SK-N-SH (cell line): ENCODE results near the gene KBTBD4. TPM values are rescaled to one million over a fixed set of nuclear protein-coding genes. Genes with fewer than 3 reads are reported as not detected.

Experiments
- CTCF ChIA-PET: fragments of 300-600, 350-600 bp; formaldehyde crosslinking; extraction: SDS; loops from one replicate; lab custom pipeline; 2021; lab: Yijun Ruan, JAX
- POLR2A ChIA-PET: fragments of 350-600 bp; sonication (Branson Sonifier 250); formaldehyde crosslinking; extraction: SDS; loops from one replicate; lab custom pipeline; 2020; ENCODE audit warnings: antibody characterized with exemption, inconsistent platforms; lab: Yijun Ruan, JAX
- DNase-seq: peaks from one replicate; pipeline ENCODE4 v3.0.0; 2012
- H2AFZ ChIP-seq: fragments of 200-600 bp; sonication (generic); 2 replicates; pipeline ENCODE4 v1.8.1; 2016; ENCODE audit warnings: antibody characterized with exemption, mild to moderate bottlenecking, low read depth
- H3F3A ChIP-seq: fragments of 200-600 bp; sonication (generic); replicated peaks from 2 replicates; pipeline ENCODE3; 2016; ENCODE audit warnings: antibody characterized with exemption, mild to moderate bottlenecking; ENCODE audit not compliant: insufficient read depth
- H3K27ac ChIP-seq, 2 experiments: fragments of 200-500 bp in 1 of 2; fragments of 200-600 bp in 1 of 2; sonication (Bioruptor generic) in 1 of 2; sonication (generic), shearing (Covaris generic) in 1 of 2; 2 replicates each; pipeline versions ENCODE4 v1.5.1 to v1.6.1; 2014 to 2016; ENCODE audit warnings: low read depth in 2 of 2, inconsistent platforms in 1 of 2, low read length in 1 of 2, mild to moderate bottlenecking in 1 of 2, mixed read lengths in 1 of 2
- H3K27me3 ChIP-seq: fragments of 200-600 bp; sonication (generic), shearing (Covaris generic); 2 replicates; pipeline ENCODE4 v1.6.1; 2016; ENCODE audit warnings: mixed run types; ENCODE audit not compliant: insufficient read depth
- H3K36me3 ChIP-seq, 2 experiments: fragments of 200-500 bp in 1 of 2; fragments of 200-600 bp in 1 of 2; sonication (Bioruptor generic) in 1 of 2; sonication (generic) in 1 of 2; replicated peaks in 1 of 2; 2 replicates each; pipeline versions ENCODE3 to v1.5.1; 2014 to 2016; ENCODE audit warnings: low read length in 1 of 2, mild to moderate bottlenecking in 1 of 2; ENCODE audit not compliant: insufficient read depth in 2 of 2, control insufficient read depth in 1 of 2
- H3K4me1 ChIP-seq, 2 experiments: fragments of 200-500 bp in 1 of 2; fragments of 200-600 bp in 1 of 2; sonication (Bioruptor generic) in 1 of 2; sonication (generic), shearing (Covaris generic) in 1 of 2; 2 replicates each; pipeline versions ENCODE4 v1.5.1 to v1.6.1; 2014 to 2016; ENCODE audit warnings: low read depth in 1 of 2, low read length in 1 of 2, mixed run types in 1 of 2; ENCODE audit not compliant: insufficient read depth in 2 of 2, control insufficient read depth in 1 of 2
- H3K4me2 ChIP-seq: fragments of 200-600 bp; sonication (generic), shearing (Covaris generic); 2 replicates; pipeline ENCODE4 v1.6.1; 2017; ENCODE audit warnings: mixed run types
- H3K4me3 ChIP-seq, 2 experiments: fragments of 200-500 bp in 1 of 2; fragments of 200-600 bp in 1 of 2; sonication (Bioruptor generic) in 1 of 2; sonication (generic), shearing (Covaris generic) in 1 of 2; 2 replicates each; pipeline versions ENCODE4 v1.5.1 to v1.8.1; 2014 to 2016; ENCODE audit warnings: low read depth in 2 of 2, inconsistent platforms in 1 of 2, low read length in 1 of 2, mild to moderate bottlenecking in 1 of 2, mixed read lengths in 1 of 2, moderate library complexity in 1 of 2
- H3K79me2 ChIP-seq: fragments of 200-600 bp; sonication (generic); 2 replicates; pipeline ENCODE4 v1.8.1; 2017; ENCODE audit warnings: mild to moderate bottlenecking; ENCODE audit not compliant: insufficient read depth
- H3K9ac ChIP-seq: fragments of 200-600 bp; sonication (generic); 2 replicates; pipeline ENCODE4 v1.6.1; 2017; ENCODE audit warnings: mixed run types
- H3K9me2 ChIP-seq: fragments of 200-600 bp; sonication (generic); 2 replicates; pipeline ENCODE4 v1.6.1; 2017; ENCODE audit warnings: mixed run types
- H3K9me3 ChIP-seq: fragments of 200-600 bp; sonication (generic); 2 replicates; pipeline ENCODE4 v1.6.1; 2017; ENCODE audit warnings: mixed run types, mild to moderate bottlenecking, moderate library complexity
- H4K20me1 ChIP-seq: fragments of 200-600 bp; sonication (generic); 2 replicates; pipeline ENCODE4 v1.6.1; 2017; ENCODE audit warnings: mild to moderate bottlenecking, mixed run types; ENCODE audit not compliant: insufficient read depth
- CTCF ChIP-seq: fragments of 200-600 bp; sonication (generic); IDR thresholded peaks from 2 replicates; pipeline ENCODE4 v1.6.1; 2017; ENCODE audit warnings: antibody characterized with exemption, mild to moderate bottlenecking, moderate library complexity
- EZH2phosphoT487 ChIP-seq: fragments of 200-600 bp; sonication (generic); IDR thresholded peaks from 2 replicates; pipeline ENCODE4 v1.6.1; 2017; ENCODE audit warnings: low read depth, mixed run types, mild to moderate bottlenecking, antibody characterized with exemption, moderate library complexity, borderline replicate concordance
- FOXM1 ChIP-seq: IDR thresholded peaks from 2 replicates; pipeline ENCODE4 v1.4.0; 2012; ENCODE audit warnings: low read depth, mild to moderate bottlenecking
- JUND ChIP-seq: IDR thresholded peaks from 2 replicates; pipeline ENCODE4 v1.4.0; 2012
- PBX3 ChIP-seq: IDR thresholded peaks from 2 replicates; pipeline ENCODE4; 2012
- POLR2AphosphoS5 ChIP-seq: IDR thresholded peaks from 2 replicates; pipeline ENCODE4 v1.6.1; 2012; ENCODE audit warnings: low read depth, low read length
- RAD21 ChIP-seq: IDR thresholded peaks from 2 replicates; pipeline ENCODE4 v1.6.1; 2012; ENCODE audit warnings: mild to moderate bottlenecking, low read length
- RCOR1 ChIP-seq: fragments of 150-350 bp; IDR thresholded peaks from 2 replicates; pipeline ENCODE4 v1.6.1; 2017; ENCODE audit warnings: antibody characterized with exemption, low read length
- SMC3 ChIP-seq: IDR thresholded peaks from 2 replicates; pipeline ENCODE4 v1.6.1; 2012; ENCODE audit warnings: low read depth, low read length, improper control_type of control experiment
- TAF1 ChIP-seq: IDR thresholded peaks from 2 replicates; pipeline ENCODE4 v1.6.1; 2012; ENCODE audit warnings: low read depth, mild to moderate bottlenecking, low read length, moderate library complexity, borderline replicate concordance
- USF1 ChIP-seq: IDR thresholded peaks from 2 replicates; pipeline ENCODE4 v1.4.0; 2012; ENCODE audit warnings: low read depth, borderline replicate concordance
- WGBS: methylation state at CpG from one replicate; pipeline ENCODE4 v1.1.6; 2017; ENCODE audit warnings: low lambda C conversion rate; 5-methylcytosine and 5-hydroxymethylcytosine counted together
- polyA plus RNA-seq, 3 experiments: library from polyadenylated mRNA; depleted of rRNA; stranded (reverse); fragments of >200 nt; gene quantifications; 2 replicates each; pipeline ENCODE4 v1.2.3, GENCODE V29; 2012
- TF ChIP-seq, protein P1 (sequence below): IDR thresholded peaks from 2 replicates; pipeline ENCODE4 v1.6.1; 2012; ENCODE audit warnings: mild to moderate bottlenecking, low read depth, low read length, moderate library complexity
- TF ChIP-seq, protein P2 (sequence below): fragments of 150-350 bp; IDR thresholded peaks from 2 replicates; pipeline ENCODE4 v1.6.1; 2016; ENCODE audit warnings: mild to moderate bottlenecking, low read depth, low read length
- TF ChIP-seq, protein P3 (sequence below): IDR thresholded peaks from 2 replicates; pipeline ENCODE4 v1.4.0; 2012; ENCODE audit warnings: low read depth

Gene KBTBD4
- polyA plus RNA-seq, 1 of the 3 experiments (the other 2 are of a cell fraction) = 16.8 TPM

- H3F3A ChIP-seq = peaks cover 30% of the 10 kb centered on the region
- H3K4me2 ChIP-seq = peak overlapping the region; percentile 19; the same call in 1 of the 2 replicates
- H3K36me3 ChIP-seq = peaks cover 0 to 40% of the 10 kb centered on the region in 2 experiments
- no peaks in the 10 kb centered on the region for H3K27me3 ChIP-seq
- peaks cover 2 to 60% of the 10 kb centered on the region in 2 experiments; a peak in 3 of 4 replicates for H3K4me1 ChIP-seq
- TF ChIP-seq JUND (no peak), EZH2phosphoT487 (no peak), USF1 (no peak), POLR2AphosphoS5 (no peak), CTCF (no peak), RCOR1 (no peak), RAD21 (no peak), PBX3 (no peak), SMC3 (no peak), FOXM1 (no peak), TAF1 (no peak)
- TF ChIP-seq, protein P1, sequence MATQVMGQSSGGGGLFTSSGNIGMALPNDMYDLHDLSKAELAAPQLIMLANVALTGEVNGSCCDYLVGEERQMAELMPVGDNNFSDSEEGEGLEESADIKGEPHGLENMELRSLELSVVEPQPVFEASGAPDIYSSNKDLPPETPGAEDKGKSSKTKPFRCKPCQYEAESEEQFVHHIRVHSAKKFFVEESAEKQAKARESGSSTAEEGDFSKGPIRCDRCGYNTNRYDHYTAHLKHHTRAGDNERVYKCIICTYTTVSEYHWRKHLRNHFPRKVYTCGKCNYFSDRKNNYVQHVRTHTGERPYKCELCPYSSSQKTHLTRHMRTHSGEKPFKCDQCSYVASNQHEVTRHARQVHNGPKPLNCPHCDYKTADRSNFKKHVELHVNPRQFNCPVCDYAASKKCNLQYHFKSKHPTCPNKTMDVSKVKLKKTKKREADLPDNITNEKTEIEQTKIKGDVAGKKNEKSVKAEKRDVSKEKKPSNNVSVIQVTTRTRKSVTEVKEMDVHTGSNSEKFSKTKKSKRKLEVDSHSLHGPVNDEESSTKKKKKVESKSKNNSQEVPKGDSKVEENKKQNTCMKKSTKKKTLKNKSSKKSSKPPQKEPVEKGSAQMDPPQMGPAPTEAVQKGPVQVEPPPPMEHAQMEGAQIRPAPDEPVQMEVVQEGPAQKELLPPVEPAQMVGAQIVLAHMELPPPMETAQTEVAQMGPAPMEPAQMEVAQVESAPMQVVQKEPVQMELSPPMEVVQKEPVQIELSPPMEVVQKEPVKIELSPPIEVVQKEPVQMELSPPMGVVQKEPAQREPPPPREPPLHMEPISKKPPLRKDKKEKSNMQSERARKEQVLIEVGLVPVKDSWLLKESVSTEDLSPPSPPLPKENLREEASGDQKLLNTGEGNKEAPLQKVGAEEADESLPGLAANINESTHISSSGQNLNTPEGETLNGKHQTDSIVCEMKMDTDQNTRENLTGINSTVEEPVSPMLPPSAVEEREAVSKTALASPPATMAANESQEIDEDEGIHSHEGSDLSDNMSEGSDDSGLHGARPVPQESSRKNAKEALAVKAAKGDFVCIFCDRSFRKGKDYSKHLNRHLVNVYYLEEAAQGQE = no peak
- TF ChIP-seq, protein P2, sequence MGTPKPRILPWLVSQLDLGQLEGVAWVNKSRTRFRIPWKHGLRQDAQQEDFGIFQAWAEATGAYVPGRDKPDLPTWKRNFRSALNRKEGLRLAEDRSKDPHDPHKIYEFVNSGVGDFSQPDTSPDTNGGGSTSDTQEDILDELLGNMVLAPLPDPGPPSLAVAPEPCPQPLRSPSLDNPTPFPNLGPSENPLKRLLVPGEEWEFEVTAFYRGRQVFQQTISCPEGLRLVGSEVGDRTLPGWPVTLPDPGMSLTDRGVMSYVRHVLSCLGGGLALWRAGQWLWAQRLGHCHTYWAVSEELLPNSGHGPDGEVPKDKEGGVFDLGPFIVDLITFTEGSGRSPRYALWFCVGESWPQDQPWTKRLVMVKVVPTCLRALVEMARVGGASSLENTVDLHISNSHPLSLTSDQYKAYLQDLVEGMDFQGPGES = no peak
- TF ChIP-seq, protein P3, sequence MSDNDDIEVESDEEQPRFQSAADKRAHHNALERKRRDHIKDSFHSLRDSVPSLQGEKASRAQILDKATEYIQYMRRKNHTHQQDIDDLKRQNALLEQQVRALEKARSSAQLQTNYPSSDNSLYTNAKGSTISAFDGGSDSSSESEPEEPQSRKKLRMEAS = no peak
- DNase-seq = no peak
- ChIA-PET POLR2A (no interaction called here), CTCF (interaction anchor here (1.1 to 1.5 kb wide), 2 partner anchors 9 to 11 kb away, joined by 3 to 5 read pairs; no protein-coding TSS in a partner anchor)
- H3K9ac ChIP-seq = no peak overlapping the region; the same call in 1 of the 2 replicates
- 94% methylated on average over 4 of the region's 4 CpGs for WGBS
- H3K79me2 ChIP-seq = peaks cover 100% of the 10 kb centered on the region
- no peaks in the 10 kb centered on the region for H3K9me3 ChIP-seq
- H4K20me1 ChIP-seq = peaks cover 100% of the 10 kb centered on the region
- no peak overlapping the region for H3K4me3 ChIP-seq
- no peaks in the 10 kb centered on the region for H3K9me2 ChIP-seq
- peak overlapping the region in 1 of 2 experiments; percentile 78; a peak in 2 of 4 replicates for H3K27ac ChIP-seq
- no peak overlapping the region for H2AFZ ChIP-seq
Observed at GRCh38 chr11:47534704-47535251, 44.0 kb downstream of the KBTBD4 start.
